Bronchial epithelial cell (primary cell): Measurements from ENCODE around the gene TFR2. TPM values are rescaled to one million over a fixed set of nuclear protein-coding genes. Genes with fewer than 3 reads are reported as not detected.

Experiments used
- DNase-seq: peaks from one replicate; pipeline ENCODE4 v3.0.0-alpha.2; 2010; ENCODE audit warnings: low read depth
- FAIRE-seq: peaks from 2 replicates; lab custom pipeline; 2011; peaks lifted over from hg19 to GRCh38; lab: Jason Lieb, UNC
- H3K27me3 ChIP-seq: 2 replicates; pipeline ENCODE4 v1.5.1; 2011; ENCODE audit warnings: low read length; ENCODE audit not compliant: control insufficient read depth, insufficient read depth
- H3K36me3 ChIP-seq: 2 replicates; pipeline ENCODE4 v1.5.1; 2011; ENCODE audit warnings: low read length; ENCODE audit not compliant: control insufficient read depth, insufficient read depth
- H3K4me3 ChIP-seq: 2 replicates; pipeline ENCODE4 v1.5.1; 2011; ENCODE audit warnings: mild to moderate bottlenecking, low read depth, low read length, control low read depth
- total RNA-seq: library from RNA; depleted of rRNA; stranded (reverse); fragments of >200 nt; gene quantifications from 2 replicates; pipeline ENCODE4 v1.2.1, GENCODE V29; 2014
- TF ChIP-seq, protein P1 (sequence below): IDR thresholded peaks from 2 replicates; pipeline ENCODE4 v1.5.1; 2011; ENCODE audit warnings: mild to moderate bottlenecking, moderate library complexity, low read length, control low read depth, inconsistent platforms; ENCODE audit not compliant: insufficient read depth, severe bottlenecking

TFR2 gene
- total RNA-seq, 1 donor from 2014 or later: not detected

DNA sequence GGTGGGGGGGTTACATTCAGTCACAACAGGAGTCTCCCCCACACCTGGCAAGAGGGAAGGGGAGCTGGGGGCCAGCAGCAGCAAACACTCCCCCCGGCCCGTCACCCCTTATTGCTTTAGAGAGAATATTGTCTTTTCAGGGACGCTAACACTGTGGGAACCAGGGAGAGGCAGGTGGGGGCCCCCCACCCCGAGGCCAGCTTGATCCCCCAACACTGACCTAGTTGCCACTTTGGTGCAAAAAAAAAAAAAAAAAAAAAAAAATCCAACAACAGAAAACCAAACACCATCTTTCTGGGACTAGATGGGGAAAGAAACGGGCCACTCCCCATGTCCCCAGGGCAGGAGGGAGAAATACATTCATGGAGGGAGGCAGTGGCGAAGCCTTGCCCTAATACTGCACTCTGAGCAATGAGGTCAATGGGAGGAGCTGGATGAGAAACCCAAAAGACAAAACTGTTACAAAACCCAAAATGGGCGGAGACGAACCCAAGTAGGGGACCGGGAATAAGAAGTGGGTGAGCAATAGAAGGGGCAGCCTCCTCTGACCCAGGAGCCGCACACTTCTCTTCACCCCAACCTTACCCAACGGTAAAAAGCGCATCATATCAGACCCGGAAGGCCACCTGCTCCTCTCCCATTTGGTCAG is 38.7 kb upstream of the TFR2 start:
- TF ChIP-seq, protein P1, sequence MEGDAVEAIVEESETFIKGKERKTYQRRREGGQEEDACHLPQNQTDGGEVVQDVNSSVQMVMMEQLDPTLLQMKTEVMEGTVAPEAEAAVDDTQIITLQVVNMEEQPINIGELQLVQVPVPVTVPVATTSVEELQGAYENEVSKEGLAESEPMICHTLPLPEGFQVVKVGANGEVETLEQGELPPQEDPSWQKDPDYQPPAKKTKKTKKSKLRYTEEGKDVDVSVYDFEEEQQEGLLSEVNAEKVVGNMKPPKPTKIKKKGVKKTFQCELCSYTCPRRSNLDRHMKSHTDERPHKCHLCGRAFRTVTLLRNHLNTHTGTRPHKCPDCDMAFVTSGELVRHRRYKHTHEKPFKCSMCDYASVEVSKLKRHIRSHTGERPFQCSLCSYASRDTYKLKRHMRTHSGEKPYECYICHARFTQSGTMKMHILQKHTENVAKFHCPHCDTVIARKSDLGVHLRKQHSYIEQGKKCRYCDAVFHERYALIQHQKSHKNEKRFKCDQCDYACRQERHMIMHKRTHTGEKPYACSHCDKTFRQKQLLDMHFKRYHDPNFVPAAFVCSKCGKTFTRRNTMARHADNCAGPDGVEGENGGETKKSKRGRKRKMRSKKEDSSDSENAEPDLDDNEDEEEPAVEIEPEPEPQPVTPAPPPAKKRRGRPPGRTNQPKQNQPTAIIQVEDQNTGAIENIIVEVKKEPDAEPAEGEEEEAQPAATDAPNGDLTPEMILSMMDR: no peak
- FAIRE-seq (no peak), DNase-seq (peak; percentile 37)
- Histone ChIP-seq H3K36me3 (peaks cover 39% of the 10 kb centered on the region), H3K4me3 (no peak overlapping the region), H3K27me3 (no peaks in the 10 kb centered on the region)

- no peak for DNase-seq
- H3K36me3 ChIP-seq: peaks cover 33% of the 10 kb centered on the region
These were observed 38.0 kb upstream of the TFR2 start for GRCh38 chr7:100679129-100679926.

GRCh38 chr7:100678291-100678984 is 37.1 kb upstream of the TFR2 start:
- Histone ChIP-seq H3K4me3 (no peak overlapping the region), H3K36me3 (peaks cover 30% of the 10 kb centered on the region), H3K27me3 (no peaks in the 10 kb centered on the region)
- TF ChIP-seq, protein P1: no peak
- DNase-seq (no peak), FAIRE-seq (no peak)

More at GRCh38 chr7:100679129-100679926, 38.0 kb upstream of the TFR2 start:
- no peak overlapping the region for H3K4me3 ChIP-seq
- no peaks in the 10 kb centered on the region for H3K27me3 ChIP-seq
- FAIRE-seq: no peak
- TF ChIP-seq, protein P1: no peak

DNA sequence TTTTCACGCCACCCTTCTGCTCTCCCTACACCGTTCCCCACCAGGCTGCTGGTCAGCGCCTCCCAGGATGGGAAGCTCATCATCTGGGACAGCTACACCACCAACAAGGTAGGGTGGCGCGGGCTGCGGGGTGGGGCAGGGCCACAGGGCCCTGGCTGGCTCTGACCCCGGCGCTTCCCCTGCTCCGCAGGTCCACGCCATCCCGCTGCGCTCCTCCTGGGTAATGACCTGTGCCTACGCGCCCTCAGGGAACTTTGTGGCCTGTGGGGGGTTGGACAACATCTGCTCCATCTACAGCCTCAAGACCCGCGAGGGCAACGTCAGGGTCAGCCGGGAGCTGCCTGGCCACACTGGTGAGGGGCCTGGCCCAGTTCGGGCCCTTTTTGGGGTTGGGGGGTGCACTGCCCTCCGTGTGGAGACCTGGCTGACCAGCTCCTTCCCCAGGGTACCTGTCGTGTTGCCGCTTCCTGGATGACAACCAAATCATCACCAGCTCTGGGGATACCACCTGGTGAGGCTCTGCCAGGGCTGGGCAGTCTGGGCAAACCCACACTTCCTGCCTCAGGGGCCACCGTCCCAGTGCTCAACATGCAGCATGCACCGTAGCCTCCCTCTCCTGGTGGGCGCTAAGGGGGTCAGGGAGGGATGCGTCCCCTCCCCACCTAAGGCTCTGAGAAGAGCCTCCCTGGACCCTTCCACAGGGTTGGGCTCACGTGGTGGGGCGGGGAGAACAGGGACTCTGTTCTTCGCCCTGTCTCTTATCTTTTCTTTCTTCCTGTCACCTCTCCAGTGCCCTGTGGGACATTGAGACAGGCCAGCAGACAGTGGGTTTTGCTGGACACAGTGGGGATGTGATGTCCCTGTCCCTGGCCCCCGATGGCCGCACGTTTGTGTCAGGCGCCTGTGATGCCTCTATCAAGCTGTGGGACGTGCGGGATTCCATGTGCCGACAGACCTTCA is 36.2 kb upstream of the TFR2 start:
- DNase-seq: no peak
- Histone ChIP-seq H3K4me3 (no peak overlapping the region), H3K36me3 (peaks cover 30% of the 10 kb centered on the region), H3K27me3 (no peaks in the 10 kb centered on the region)
- TF ChIP-seq, protein P1: no peak
- FAIRE-seq: no peak
